Stimulated activated naive CD8-positive, alpha-beta T cell treated with anti-CD3 and anti-CD28 coated beads, Interleukin-15, Interleukin-2, amounts not matched to agents 100 ng/mL and 50 ng/mL, for 24 hours (primary cell): ENCODE data around the gene CPE.
"Not testable (repeated sequence)": the region's sequence is repeated elsewhere in the genome, so short reads cannot be mapped to it uniquely, and the experiment has no call there.

Experiments
- H3K27ac Mint-ChIP-seq: one replicate; pipeline ENCODE4 v1.8.0; 2021; ENCODE audit warnings: mild to moderate bottlenecking, mixed read lengths
- H3K27me3 Mint-ChIP-seq: one replicate; pipeline ENCODE4 v1.8.0; 2021; ENCODE audit warnings: mixed read lengths
- H3K36me3 Mint-ChIP-seq: one replicate; pipeline ENCODE4 v1.8.0; 2021; ENCODE audit warnings: low read depth, mixed read lengths
- H3K4me1 Mint-ChIP-seq: one replicate; pipeline ENCODE4 v1.8.0; 2021; ENCODE audit warnings: low read depth, mixed read lengths
- H3K4me3 Mint-ChIP-seq: one replicate; pipeline ENCODE4 v1.8.0; 2021; ENCODE audit warnings: mild to moderate bottlenecking, mixed read lengths
- H3K9me3 Mint-ChIP-seq: one replicate; pipeline ENCODE4 v1.8.0; 2021; ENCODE audit warnings: mixed read lengths

Gene CPE

GRCh38 chr4:165378745-165379677 lies at the start of gene CPE:
Gene CPE, plus strand, starts transcription at chr4:165379008. Its CDS starts 214 bp downstream, at chr4:165379222.
- Mint-ChIP-seq H3K4me3 (peak within 1 kb of the TSS; percentile 70), H3K4me1 (peaks cover 14% of the 10 kb centered on the region), H3K9me3 (no peaks in the 10 kb centered on the region), H3K27me3 (peaks cover 87% of the 10 kb centered on the region), H3K27ac (no peak within 1 kb of the TSS), H3K36me3 (no peaks in the 10 kb centered on the region)

GRCh38 chr4:165330071-165330470 lies 48.7 kb upstream of the CPE start:
- Mint-ChIP-seq H3K4me3 (peak overlapping the region; percentile 40), H3K4me1 (peaks cover 2% of the 10 kb centered on the region), H3K27ac (no peak overlapping the region), H3K9me3 (no peaks in the 10 kb centered on the region), H3K36me3 (peaks cover 35% of the 10 kb centered on the region), H3K27me3 (no peaks in the 10 kb centered on the region)

- Mint-ChIP-seq H3K27me3 (no peaks in the 10 kb centered on the region), H3K27ac (peak overlapping the region; percentile 68), H3K4me3 (peak overlapping the region; percentile 40), H3K4me1 (peaks cover 2% of the 10 kb centered on the region), H3K36me3 (peaks cover 41% of the 10 kb centered on the region), H3K9me3 (no peaks in the 10 kb centered on the region)
Observed at GRCh38 chr4:165330666-165331065, 48.1 kb upstream of the CPE start.

DNA sequence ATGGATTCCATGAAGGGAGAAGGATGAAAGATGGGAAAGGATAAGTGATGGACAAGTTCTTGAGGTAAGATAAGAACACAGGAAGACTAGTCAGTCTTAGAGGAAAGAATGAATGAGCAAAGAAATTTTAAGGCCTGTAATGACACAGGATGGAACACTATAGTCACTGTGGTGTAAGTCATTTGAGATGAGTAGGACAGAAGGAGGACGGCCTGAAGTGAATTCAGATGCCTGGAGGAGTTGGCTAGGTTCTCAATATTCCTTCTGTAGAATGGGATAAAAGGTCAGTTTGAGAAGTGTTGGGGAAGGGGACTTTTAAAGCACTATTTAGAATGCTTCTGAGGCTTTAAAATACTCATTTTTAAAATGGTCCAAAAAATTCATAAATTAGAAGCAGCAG lies 47.4 kb upstream of the CPE start:
- Mint-ChIP-seq H3K4me1 (peaks cover 2% of the 10 kb centered on the region), H3K4me3 (peak overlapping the region; percentile 40), H3K9me3 (no peaks in the 10 kb centered on the region)

DNA sequence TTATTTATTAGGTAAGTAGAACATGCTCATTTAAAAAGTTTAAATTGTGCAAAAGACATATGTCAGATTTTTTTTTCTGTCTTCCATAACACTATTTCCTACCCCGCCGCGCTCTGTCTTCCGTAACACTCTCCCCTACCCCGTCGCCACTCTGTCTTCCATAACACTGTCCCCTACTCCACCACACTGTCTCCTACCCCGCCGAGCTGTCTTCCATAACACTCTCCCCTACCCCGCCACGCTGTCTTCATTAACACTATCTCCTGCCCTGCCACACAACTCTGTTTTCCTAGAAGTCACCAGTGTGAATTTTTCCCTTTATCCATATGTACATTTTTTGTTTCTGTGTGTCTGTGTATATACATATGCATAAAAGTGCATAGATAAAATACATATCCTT lies 47.0 kb upstream of the CPE start:
- H3K36me3 Mint-ChIP-seq, result peaks cover 42% of the 10 kb centered on the region
- H3K4me3 Mint-ChIP-seq, result peak overlapping the region; percentile 30
- peaks cover 2% of the 10 kb centered on the region for H3K4me1 Mint-ChIP-seq
- H3K9me3 Mint-ChIP-seq, result no peaks in the 10 kb centered on the region
- H3K27ac Mint-ChIP-seq, result peak overlapping the region; percentile 33
- no peaks in the 10 kb centered on the region for H3K27me3 Mint-ChIP-seq

More for the DNA sequence above, 47.4 kb upstream of the CPE start:
- Mint-ChIP-seq H3K27ac (peak overlapping the region; percentile 68), H3K36me3 (peaks cover 42% of the 10 kb centered on the region), H3K27me3 (no peaks in the 10 kb centered on the region)

DNA sequence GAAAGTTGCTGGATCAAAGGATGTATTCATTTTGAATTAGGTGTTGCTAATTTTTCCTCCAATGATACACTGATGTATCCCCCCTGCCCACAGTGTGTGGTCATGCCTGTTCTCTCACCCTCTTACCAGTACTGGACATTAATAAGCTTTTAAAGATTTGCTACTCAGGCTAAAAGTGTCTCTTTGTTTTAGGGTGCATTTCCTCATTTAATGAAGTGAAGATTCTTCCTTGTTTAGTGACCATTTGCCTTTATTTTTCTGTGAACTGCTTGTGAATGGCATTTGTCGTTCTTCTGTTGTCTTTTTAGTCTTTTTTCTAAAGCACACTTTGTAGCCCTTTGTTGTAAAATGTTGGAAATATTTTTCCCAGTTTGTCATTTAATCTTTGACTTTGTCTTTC lies 46.3 kb upstream of the CPE start:
- peaks cover 46% of the 10 kb centered on the region for H3K36me3 Mint-ChIP-seq
- peaks cover 2% of the 10 kb centered on the region for H3K4me1 Mint-ChIP-seq
- peak overlapping the region; percentile 24 for H3K27ac Mint-ChIP-seq
- H3K27me3 Mint-ChIP-seq, result no peaks in the 10 kb centered on the region
- peak overlapping the region; percentile 30 for H3K4me3 Mint-ChIP-seq
- H3K9me3 Mint-ChIP-seq, result no peaks in the 10 kb centered on the region

DNA sequence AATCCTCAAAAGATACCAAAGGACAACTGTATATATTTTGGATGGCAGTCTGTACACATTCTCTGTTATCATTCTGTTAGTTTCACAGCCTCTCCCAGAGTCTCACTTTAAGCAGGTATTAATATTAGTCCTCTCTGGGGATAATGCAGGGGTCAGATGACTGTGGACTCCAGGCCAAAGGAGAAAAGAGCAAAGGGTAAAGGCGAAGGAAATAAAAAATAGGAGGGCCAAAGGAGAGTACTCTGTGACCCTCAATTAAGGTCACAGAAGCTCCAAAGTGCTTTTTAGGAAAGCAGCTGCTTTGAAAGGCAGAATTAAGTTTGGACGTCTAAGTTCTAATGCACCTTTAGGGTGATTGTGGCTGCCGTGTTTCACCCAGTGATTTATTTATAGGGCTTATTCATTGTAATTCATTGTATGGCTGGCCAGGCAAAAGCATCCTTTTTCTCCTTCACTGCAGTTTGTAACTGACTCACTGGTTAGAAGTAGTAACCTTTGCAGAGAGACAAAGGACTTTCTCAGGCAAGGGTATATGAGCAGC lies 43.6 kb upstream of the CPE start:
- Mint-ChIP-seq H3K27ac (no peak overlapping the region), H3K4me3 (no peak overlapping the region)

DNA sequence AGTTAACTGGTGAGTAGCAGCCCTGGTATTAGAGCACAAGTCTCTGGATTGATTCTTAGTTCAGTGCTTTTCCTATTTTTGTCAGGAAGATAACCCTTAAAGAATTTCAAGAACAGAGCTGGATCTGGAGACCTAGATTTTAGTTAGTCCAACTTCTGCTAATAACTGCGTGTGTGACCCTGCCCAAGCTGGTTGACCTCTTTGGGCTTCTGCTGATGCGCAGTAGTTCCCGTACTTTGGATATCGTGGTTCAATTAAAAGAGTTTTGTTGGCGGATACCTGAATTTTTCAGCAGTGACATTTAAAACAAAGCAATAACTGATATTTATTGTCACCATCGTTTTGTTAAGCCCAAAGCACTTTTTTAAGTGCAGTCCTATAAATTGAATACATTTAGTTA lies 42.1 kb upstream of the CPE start:
- Mint-ChIP-seq H3K36me3 (peaks cover 48% of the 10 kb centered on the region), H3K27me3 (no peaks in the 10 kb centered on the region), H3K27ac (no peak overlapping the region), H3K4me3 (no peak overlapping the region), H3K4me1 (peaks cover 2% of the 10 kb centered on the region), H3K9me3 (no peaks in the 10 kb centered on the region)

More for the DNA sequence above, 43.6 kb upstream of the CPE start:
- no peaks in the 10 kb centered on the region for H3K9me3 Mint-ChIP-seq
- H3K4me1 Mint-ChIP-seq, result peaks cover 2% of the 10 kb centered on the region
- peaks cover 53% of the 10 kb centered on the region for H3K36me3 Mint-ChIP-seq
- H3K27me3 Mint-ChIP-seq, result no peaks in the 10 kb centered on the region

GRCh38 chr4:165342340-165342739 lies 36.5 kb upstream of the CPE start:
- H3K27me3 Mint-ChIP-seq, H3K27ac Mint-ChIP-seq, H3K4me1 Mint-ChIP-seq, H3K4me3 Mint-ChIP-seq, H3K9me3 Mint-ChIP-seq: not testable (repeated sequence)
- peaks cover 33% of the 10 kb centered on the region for H3K36me3 Mint-ChIP-seq

DNA sequence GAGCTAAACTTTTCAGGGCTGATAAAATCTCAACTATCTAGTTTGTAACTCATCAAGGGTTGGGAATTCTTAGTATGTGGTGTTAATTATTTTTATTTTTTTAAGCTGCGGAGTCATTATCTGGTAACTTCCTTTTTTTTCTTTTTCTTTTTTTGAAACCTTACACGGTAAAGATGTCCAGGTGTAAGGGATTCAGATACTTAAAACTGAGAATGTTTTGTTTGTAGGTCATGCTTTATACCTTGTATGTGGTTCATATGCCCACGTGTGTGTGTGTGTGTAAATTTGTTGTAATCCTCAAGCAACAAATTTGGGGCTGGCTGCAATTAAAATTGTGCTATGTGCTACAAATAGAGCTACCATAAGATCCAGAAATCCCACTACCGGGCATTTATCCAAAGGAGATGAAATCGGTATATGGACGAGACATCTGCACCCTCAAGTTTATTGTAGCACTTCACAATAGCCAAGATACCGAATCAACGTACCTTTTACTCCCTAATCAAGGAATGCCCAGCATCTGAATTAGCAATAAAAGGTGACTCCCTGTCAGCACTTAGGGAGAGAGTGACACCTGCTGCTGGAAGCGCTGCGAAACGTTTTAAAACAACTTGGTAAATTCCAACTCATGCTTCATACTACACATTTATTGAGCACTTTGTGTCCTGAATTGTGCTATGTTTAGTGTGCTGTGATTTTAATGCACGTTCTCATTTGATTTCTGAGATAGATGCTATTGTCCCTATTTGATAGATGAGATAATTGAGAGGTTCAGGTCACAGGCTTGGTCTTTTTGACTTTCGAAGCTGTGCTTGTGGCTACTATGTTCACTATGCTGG lies 35.2 kb upstream of the CPE start:
- H3K4me3 Mint-ChIP-seq, result no peak overlapping the region
- no peak overlapping the region for H3K27ac Mint-ChIP-seq

GRCh38 chr4:165345666-165346417 lies 33.0 kb upstream of the CPE start:
- Mint-ChIP-seq H3K4me1 (no peaks in the 10 kb centered on the region), H3K27ac (no peak overlapping the region)

More for the DNA sequence above, 35.2 kb upstream of the CPE start:
- no peaks in the 10 kb centered on the region for H3K27me3 Mint-ChIP-seq
- no peaks in the 10 kb centered on the region for H3K9me3 Mint-ChIP-seq
- H3K36me3 Mint-ChIP-seq, result peaks cover 24% of the 10 kb centered on the region
- H3K4me1 Mint-ChIP-seq, result no peaks in the 10 kb centered on the region

DNA sequence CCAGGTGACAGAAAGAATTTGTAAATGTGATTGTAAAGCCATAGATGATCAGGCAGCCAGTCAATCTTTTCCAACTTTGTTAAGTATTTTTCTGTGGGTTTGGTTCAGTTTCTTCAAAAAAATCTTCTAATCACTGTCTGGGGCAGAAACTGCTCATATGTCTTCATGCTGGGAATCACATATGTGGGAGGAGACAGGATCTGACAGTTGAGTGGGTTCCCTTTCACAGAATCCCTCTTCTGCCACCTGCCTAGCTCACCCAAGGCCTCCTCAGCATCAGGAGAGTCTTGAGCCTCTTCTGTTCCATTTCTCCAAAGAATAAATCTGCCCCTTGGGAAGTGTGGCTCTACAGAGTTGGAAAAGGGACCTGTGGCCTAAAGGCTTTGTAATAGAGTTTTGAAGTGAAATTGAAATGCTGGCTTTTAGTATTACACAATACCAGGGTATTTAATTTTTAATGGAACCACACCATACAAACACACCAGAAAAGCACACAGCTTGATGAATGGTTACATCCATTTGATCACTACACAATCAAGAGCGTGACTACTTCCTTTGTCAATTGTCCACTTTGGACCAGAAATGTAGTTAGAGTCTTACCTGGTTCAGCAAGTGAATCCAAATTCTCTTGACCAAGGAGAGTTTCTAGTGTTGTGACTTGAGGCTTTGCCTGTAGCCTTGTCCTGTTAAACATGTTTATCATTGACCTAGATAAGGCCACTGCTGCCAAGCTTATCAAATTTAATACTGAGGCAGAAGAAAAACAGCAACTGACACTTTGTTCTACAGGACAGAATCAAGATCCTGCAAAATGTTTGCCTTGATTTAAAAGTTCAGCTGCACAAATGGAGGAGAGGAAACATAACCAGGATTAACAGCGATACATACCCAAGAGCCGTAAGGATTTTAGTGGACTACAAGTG lies 30.9 kb upstream of the CPE start:
- no peak overlapping the region for H3K4me3 Mint-ChIP-seq
- no peaks in the 10 kb centered on the region for H3K4me1 Mint-ChIP-seq
- peaks cover 9% of the 10 kb centered on the region for H3K36me3 Mint-ChIP-seq
- H3K27ac Mint-ChIP-seq, result no peak overlapping the region
- peaks cover 10% of the 10 kb centered on the region for H3K27me3 Mint-ChIP-seq
- H3K9me3 Mint-ChIP-seq, result no peaks in the 10 kb centered on the region

More at GRCh38 chr4:165345666-165346417, 33.0 kb upstream of the CPE start:
- no peak overlapping the region for H3K4me3 Mint-ChIP-seq
- H3K36me3 Mint-ChIP-seq, result peaks cover 21% of the 10 kb centered on the region
- H3K27me3 Mint-ChIP-seq, result peaks cover 3% of the 10 kb centered on the region
- H3K9me3 Mint-ChIP-seq, result no peaks in the 10 kb centered on the region

DNA sequence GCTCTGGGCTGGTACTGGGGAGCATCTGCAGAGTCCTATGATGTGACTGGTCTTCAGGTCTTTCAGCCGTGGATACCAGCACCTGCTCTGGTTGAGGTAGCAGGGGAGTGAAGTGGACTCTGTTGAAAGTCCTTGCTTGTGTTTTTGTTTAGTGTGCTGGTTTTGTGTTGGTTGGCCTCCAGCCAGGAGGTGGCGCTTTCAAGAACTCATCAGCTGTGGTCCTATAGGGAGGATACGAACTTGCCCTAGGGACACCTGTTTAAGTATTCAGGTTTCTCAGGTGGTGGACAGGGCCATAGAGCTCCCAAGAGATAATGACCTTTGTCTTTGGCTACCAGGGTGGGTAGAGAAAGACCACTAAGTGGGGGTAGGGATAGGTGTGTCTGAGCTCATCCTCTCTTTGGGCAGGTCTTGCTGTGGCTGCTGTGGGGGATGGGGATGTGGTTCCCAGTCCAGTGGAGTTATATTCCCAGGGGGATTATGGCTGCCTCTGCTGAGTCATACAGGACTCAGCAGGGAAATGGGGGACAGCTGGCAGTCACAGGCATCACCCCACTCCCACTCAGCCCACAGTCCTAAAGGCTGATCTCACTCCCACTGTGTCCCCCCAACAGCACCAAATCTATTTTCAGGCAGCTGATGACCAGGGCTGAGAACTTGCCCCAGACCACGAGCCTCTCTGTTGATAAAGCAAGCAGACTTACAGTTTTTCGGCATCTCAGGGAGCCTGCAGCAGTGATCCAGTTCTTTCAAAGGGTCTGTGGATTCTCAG lies 27.3 kb upstream of the CPE start:
- H3K4me3 Mint-ChIP-seq, result no peak overlapping the region
- no peaks in the 10 kb centered on the region for H3K9me3 Mint-ChIP-seq
- H3K27me3 Mint-ChIP-seq, result peaks cover 14% of the 10 kb centered on the region
- no peaks in the 10 kb centered on the region for H3K36me3 Mint-ChIP-seq
- no peaks in the 10 kb centered on the region for H3K4me1 Mint-ChIP-seq
- no peak overlapping the region for H3K27ac Mint-ChIP-seq
